ENCODE results near the gene TNFRSF14. TPM values are rescaled to one million over a fixed set of nuclear protein-coding genes. Genes with fewer than 3 reads are reported as not detected.

TNFRSF14 gene
- polyA plus RNA-seq, 1 experiment, result 19.3 TPM

DNA sequence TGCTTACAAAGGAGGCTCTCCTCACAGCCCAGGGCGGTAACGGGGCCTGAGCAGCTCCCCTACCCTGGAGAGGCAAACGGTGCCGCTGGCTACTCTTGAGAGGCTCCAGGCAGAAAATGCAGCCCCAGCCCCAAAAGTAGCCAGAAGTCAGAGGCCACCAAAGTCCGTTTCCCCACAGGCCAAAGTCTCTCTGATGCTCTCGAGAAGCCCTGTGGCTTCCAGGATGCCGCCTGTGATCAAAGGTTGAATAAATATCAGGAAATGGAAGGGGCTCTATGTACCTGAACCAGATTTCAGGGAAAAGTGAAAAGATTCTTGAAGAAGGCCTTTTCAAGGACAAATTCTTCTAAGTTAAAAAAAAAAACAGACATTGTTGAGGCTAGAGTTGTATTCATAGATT is 33.9 kb upstream of the TNFRSF14 start:
- POLR2A ChIA-PET, result no interaction called here
- CTCF ChIA-PET, result interaction anchor here (0.6 kb wide), 1 partner anchor 40 kb away, joined by 3 read pairs; no protein-coding TSS in a partner anchor
- Histone ChIP-seq H3K27me3 (ENCODE audit: control insufficient read depth, insufficient read depth, low read length) (no peaks in the 10 kb centered on the region), H3K4me3 (ENCODE audit: low read depth, low read length) (no peak overlapping the region), H3K36me3 (ENCODE audit: control insufficient read depth, insufficient read depth, low read length) (peaks cover 23% of the 10 kb centered on the region)
- DNase-seq (ENCODE audit: low read depth), result no peak
- TF ChIP-seq, protein P1, sequence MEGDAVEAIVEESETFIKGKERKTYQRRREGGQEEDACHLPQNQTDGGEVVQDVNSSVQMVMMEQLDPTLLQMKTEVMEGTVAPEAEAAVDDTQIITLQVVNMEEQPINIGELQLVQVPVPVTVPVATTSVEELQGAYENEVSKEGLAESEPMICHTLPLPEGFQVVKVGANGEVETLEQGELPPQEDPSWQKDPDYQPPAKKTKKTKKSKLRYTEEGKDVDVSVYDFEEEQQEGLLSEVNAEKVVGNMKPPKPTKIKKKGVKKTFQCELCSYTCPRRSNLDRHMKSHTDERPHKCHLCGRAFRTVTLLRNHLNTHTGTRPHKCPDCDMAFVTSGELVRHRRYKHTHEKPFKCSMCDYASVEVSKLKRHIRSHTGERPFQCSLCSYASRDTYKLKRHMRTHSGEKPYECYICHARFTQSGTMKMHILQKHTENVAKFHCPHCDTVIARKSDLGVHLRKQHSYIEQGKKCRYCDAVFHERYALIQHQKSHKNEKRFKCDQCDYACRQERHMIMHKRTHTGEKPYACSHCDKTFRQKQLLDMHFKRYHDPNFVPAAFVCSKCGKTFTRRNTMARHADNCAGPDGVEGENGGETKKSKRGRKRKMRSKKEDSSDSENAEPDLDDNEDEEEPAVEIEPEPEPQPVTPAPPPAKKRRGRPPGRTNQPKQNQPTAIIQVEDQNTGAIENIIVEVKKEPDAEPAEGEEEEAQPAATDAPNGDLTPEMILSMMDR (IDR thresholded peaks at IDR 0.05; ENCODE audit: insufficient read depth, low read depth, low read length), result no peak

GRCh38 chr1:2523191-2523890 is 32.8 kb upstream of the TNFRSF14 start:
- H3K4me3 ChIP-seq (ENCODE audit: low read depth, low read length), result no peak overlapping the region
- DNase-seq (ENCODE audit: low read depth), result no peak
- TF ChIP-seq, protein P1 (IDR thresholded peaks at IDR 0.05; ENCODE audit: insufficient read depth, low read depth, low read length), result no peak
- peaks cover 20% of the 10 kb centered on the region for H3K36me3 ChIP-seq (ENCODE audit: control insufficient read depth, insufficient read depth, low read length)
- POLR2A ChIA-PET, result no interaction called here
- CTCF ChIA-PET, result interaction anchor here (1.4 kb wide), 1 partner anchor 16 kb away, joined by 3 read pairs; no protein-coding TSS in a partner anchor
- no peaks in the 10 kb centered on the region for H3K27me3 ChIP-seq (ENCODE audit: control insufficient read depth, insufficient read depth, low read length)

DNA sequence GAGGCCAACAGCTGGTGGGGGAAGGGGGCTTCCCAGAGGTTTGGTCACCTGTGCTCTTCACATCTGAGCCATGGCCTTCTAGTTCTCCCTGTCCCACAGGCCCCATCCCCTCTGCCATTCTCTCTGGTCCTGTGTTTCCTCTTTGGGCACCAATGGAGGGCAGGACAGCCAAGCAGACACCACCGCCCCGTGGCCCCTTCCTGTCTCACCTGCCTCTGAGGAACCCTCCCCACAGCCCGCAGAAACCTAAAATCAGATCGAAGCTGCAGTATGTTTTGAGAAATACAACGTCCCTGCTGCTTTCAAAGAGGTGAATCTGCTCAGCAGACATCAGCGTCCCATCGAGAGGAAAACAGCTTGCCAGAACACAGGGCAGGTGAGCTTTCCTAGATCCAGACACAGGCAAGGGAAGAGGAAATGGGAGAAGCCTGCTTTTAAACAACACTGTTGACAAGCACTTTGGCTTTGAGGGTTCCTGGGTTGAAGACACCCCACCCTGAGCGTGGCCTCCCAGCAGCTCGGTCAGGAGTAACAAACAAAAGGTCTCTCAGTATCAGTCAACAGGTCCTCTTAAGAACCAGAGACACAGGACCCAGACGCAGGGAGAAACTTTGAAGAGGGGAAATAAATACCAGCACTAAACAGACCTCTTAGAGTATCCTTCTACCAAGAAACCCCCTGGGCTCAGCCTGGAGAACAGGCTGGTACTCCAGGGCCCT is 32.1 kb upstream of the TNFRSF14 start:
- H3K4me3 ChIP-seq (ENCODE audit: low read depth, low read length), result no peak overlapping the region
- no peaks in the 10 kb centered on the region for H3K27me3 ChIP-seq (ENCODE audit: control insufficient read depth, insufficient read depth, low read length)
- CTCF ChIA-PET, result interaction anchor here (1.4 kb wide), 1 partner anchor 16 kb away, joined by 3 read pairs; no protein-coding TSS in a partner anchor
- peaks cover 14% of the 10 kb centered on the region for H3K36me3 ChIP-seq (ENCODE audit: control insufficient read depth, insufficient read depth, low read length)
- TF ChIP-seq, protein P1 (IDR thresholded peaks at IDR 0.05; ENCODE audit: insufficient read depth, low read depth, low read length), result 0 out of 2 replicates have a peak, but pooled peaks have one; percentile 9
- POLR2A ChIA-PET, result no interaction called here
- no peak for DNase-seq (ENCODE audit: low read depth)

DNA sequence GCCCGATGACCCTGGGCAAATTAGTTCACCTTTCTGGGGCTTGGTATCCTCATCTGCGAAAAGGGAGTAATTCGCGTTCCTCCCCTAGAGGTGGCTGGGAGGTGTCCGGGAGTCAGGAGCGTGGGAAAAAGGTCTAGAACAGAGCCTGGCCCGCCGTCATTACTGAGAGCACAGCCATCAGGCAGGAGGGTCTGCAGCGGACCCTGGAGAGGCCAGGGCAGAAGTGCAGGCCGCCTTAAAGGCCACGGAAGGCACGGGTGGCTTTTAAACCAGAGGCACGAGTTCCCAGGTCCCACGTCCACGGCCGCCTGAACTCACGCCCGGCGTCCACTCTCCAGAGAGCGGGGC is 30.6 kb upstream of the TNFRSF14 start:
- Histone ChIP-seq H3K4me3 (ENCODE audit: low read depth, low read length) (peak overlapping the region; percentile 96), H3K27me3 (ENCODE audit: control insufficient read depth, insufficient read depth, low read length) (0 out of 2 replicates have a peak, but pooled peaks cover under 1% of the 10 kb centered on the region), H3K36me3 (ENCODE audit: control insufficient read depth, insufficient read depth, low read length) (peaks cover 8% of the 10 kb centered on the region)
- TF ChIP-seq, protein P1 (IDR thresholded peaks at IDR 0.05; ENCODE audit: insufficient read depth, low read depth, low read length), result peak; percentile 4; the same call in 1 of the 2 replicates
- ChIA-PET CTCF (interaction anchor here (1.1 to 1.8 kb wide), 2 partner anchors 22 to 330 kb away, joined by 5 to 6 read pairs; partner anchors contain the start of gene FAAP20), POLR2A (no interaction called here)
- no peak for DNase-seq (ENCODE audit: low read depth)
